HepG2 (cell line): ENCODE data around the gene ZFP69. TPM values are rescaled to one million over a fixed set of nuclear protein-coding genes. Genes with fewer than 3 reads are reported as not detected.

Source experiments
- DNMT3B ChIP-seq: conservative IDR thresholded peaks from 2 replicates; pipeline ENCODE4 v1.6.1; 2016; ENCODE audit warnings: missing biosample characterization, control low read depth
- GATAD1 ChIP-seq: IDR thresholded peaks from 2 replicates; pipeline ENCODE4 v1.6.1; 2016; ENCODE audit warnings: missing genetic modification reagents, missing compliant biosample characterization
- KMT2A ChIP-seq: sonication (generic); formaldehyde crosslinking; IDR thresholded peaks from 2 replicates; pipeline ENCODE4 v1.4.0; 2020; ENCODE audit warnings: missing genetic modification reagents
- NPAS2 ChIP-seq: sonication (generic); formaldehyde crosslinking; IDR thresholded peaks from 2 replicates; pipeline ENCODE4 v1.8.0; 2022; ENCODE audit warnings: mild to moderate bottlenecking, missing genetic modification reagents, borderline replicate concordance
- PTBP1 ChIP-seq: fragments of 200-400 bp; formaldehyde crosslinking; IDR thresholded peaks from 2 replicates; pipeline ENCODE4 v1.6.1; 2018; ENCODE audit warnings: low read length, low read depth; ENCODE audit not compliant: poor library complexity, severe bottlenecking
- TAF15 ChIP-seq: fragments of 200-400 bp; formaldehyde crosslinking; IDR thresholded peaks from one replicate; pipeline ENCODE4 v1.6.1; 2018; ENCODE audit warnings: mild to moderate bottlenecking, low read depth, low read length; ENCODE audit not compliant: poor library complexity, severe bottlenecking
- ZC3H4 ChIP-seq: sonication (generic); formaldehyde crosslinking; IDR thresholded peaks from 2 replicates; pipeline ENCODE4 v1.4.0; 2020; ENCODE audit warnings: missing genetic modification reagents, borderline replicate concordance
- ZMYM3 ChIP-seq: sonication (generic); formaldehyde crosslinking; IDR thresholded peaks from 2 replicates; pipeline ENCODE4 v1.5.1; 2020; ENCODE audit warnings: mild to moderate bottlenecking, missing genetic modification reagents
- ZNF350 ChIP-seq: sonication (generic); formaldehyde crosslinking; IDR thresholded peaks from 2 replicates; pipeline ENCODE4 v1.4.0; 2020; ENCODE audit warnings: mild to moderate bottlenecking, low read depth, missing genetic modification reagents, borderline replicate concordance
- ZSCAN9 ChIP-seq: IDR thresholded peaks from 2 replicates; pipeline ENCODE4 v1.6.1; 2016; ENCODE audit warnings: borderline replicate concordance
- polyA plus RNA-seq, 8 experiments: library from polyadenylated mRNA; depleted of rRNA in 3 of 8; stranded (reverse) in 7 of 8; unstranded in 1 of 8; fragments of >200 nt; fragmentation: Illumina TruSeq in 4 of 8; extraction: Trizol in 4 of 8; gene quantifications; 2 replicates each; pipeline versions ENCODE4 v1.2.1 to v1.2.3, GENCODE V29; 2011 to 2016; ENCODE audit warnings: low read depth in 4 of 8, missing spikeins in 1 of 8, mixed read lengths in 1 of 8; ENCODE audit not compliant: insufficient read depth in 1 of 8
- total RNA-seq, 5 experiments: library from RNA; depleted of rRNA; stranded (reverse); fragments of >200 nt; fragmentation: Illumina TruSeq; extraction: Trizol; gene quantifications; 2 replicates each; pipeline ENCODE4 v1.2.3, GENCODE V29; 2016; ENCODE audit warnings: low read depth in 1 of 5
- TF ChIP-seq, protein P1 (sequence below): sonication (generic); formaldehyde crosslinking; IDR thresholded peaks from 2 replicates; pipeline ENCODE4 v1.8.1; 2023; ENCODE audit warnings: missing genetic modification reagents, mild to moderate bottlenecking, borderline replicate concordance
- TF ChIP-seq, protein P2 (sequence below): sonication (generic); formaldehyde crosslinking; IDR thresholded peaks from 2 replicates; pipeline ENCODE4 v1.4.0; 2020; ENCODE audit warnings: low read depth, missing genetic modification reagents
- TF ChIP-seq, protein P3 (sequence below): sonication (generic); formaldehyde crosslinking; IDR thresholded peaks from 2 replicates; pipeline ENCODE4 v1.4.0; 2020; ENCODE audit warnings: missing genetic modification reagents, borderline replicate concordance
- TF ChIP-seq, protein P4 (sequence below): sonication (generic); formaldehyde crosslinking; IDR thresholded peaks from 2 replicates; pipeline ENCODE4 v1.5.1; 2020; ENCODE audit warnings: missing genetic modification reagents, mild to moderate bottlenecking, borderline replicate concordance

Gene ZFP69
- total and polyA plus RNA-seq, 2 of the 13 experiments (the other 11 are each of a cell fraction or from before 2014, with no cell fraction given) = 2.6 to 5.6 TPM

DNA sequence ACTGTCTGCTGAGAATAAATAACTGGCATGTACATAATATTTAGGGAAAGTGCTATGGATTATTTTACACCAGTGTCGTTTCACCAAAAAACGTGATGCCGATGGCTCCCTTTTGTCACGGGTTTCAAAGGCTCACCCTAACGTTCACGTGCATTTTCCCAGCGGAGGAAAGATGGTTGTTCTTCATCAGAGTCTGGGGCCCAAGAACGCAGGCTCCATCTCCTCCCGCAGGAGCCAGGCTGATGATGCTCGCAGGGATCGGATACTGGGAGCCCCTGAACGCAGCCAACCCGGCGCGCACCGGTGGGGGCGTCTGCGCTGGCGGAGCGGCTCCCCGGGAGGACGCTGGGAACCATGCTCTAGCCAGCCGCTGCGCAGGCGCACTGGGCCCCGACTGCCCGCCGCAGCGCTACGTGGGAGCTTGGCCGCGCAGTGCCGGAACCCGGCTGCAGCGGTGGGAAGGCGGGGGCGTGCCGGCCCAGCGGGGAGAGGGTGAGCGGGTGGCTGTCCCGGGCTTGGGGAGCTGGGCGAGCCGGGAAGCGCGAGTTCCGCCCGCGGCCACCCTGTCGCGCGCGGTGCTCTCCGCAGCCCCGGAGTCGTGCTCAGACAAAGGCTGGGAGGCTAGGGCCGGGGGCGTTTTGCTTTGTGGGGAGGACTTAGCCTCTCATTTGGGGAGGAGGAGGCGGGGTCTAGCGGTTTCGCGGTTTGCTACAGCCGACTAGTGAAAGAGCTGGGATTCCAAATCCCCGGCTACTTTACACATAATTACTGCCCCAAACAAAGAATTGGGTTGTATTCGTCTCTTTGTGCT is 27.2 kb upstream of the ZFP69 start, which contains the start of gene ZFP69B (continued):
- TF ChIP-seq, protein P1, sequence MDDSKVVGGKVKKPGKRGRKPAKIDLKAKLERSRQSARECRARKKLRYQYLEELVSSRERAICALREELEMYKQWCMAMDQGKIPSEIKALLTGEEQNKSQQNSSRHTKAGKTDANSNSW (CRISPR knock-in tag) = no peak
- TF ChIP-seq ZSCAN9 = no peak
- TF ChIP-seq, protein P2, sequence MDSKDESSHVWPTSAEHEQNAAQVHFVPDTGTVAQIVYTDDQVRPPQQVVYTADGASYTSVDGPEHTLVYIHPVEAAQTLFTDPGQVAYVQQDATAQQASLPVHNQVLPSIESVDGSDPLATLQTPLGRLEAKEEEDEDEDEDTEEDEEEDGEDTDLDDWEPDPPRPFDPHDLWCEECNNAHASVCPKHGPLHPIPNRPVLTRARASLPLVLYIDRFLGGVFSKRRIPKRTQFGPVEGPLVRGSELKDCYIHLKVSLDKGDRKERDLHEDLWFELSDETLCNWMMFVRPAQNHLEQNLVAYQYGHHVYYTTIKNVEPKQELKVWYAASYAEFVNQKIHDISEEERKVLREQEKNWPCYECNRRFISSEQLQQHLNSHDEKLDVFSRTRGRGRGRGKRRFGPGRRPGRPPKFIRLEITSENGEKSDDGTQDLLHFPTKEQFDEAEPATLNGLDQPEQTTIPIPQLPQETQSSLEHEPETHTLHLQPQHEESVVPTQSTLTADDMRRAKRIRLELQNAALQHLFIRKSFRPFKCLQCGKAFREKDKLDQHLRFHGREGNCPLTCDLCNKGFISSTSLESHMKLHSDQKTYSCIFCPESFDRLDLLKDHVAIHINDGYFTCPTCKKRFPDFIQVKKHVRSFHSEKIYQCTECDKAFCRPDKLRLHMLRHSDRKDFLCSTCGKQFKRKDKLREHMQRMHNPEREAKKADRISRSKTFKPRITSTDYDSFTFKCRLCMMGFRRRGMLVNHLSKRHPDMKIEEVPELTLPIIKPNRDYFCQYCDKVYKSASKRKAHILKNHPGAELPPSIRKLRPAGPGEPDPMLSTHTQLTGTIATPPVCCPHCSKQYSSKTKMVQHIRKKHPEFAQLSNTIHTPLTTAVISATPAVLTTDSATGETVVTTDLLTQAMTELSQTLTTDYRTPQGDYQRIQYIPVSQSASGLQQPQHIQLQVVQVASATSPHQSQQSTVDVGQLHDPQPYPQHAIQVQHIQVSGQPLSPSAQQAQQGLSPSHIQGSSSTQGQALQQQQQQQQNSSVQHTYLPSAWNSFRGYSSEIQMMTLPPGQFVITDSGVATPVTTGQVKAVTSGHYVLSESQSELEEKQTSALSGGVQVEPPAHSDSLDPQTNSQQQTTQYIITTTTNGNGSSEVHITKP (CRISPR knock-in tag) = no peak
- no peak for TF ChIP-seq ZNF350 (CRISPR knock-in tag)
- no peak for TF ChIP-seq PTBP1
- TF ChIP-seq KMT2A = peak; percentile 90
- TF ChIP-seq, protein P3, sequence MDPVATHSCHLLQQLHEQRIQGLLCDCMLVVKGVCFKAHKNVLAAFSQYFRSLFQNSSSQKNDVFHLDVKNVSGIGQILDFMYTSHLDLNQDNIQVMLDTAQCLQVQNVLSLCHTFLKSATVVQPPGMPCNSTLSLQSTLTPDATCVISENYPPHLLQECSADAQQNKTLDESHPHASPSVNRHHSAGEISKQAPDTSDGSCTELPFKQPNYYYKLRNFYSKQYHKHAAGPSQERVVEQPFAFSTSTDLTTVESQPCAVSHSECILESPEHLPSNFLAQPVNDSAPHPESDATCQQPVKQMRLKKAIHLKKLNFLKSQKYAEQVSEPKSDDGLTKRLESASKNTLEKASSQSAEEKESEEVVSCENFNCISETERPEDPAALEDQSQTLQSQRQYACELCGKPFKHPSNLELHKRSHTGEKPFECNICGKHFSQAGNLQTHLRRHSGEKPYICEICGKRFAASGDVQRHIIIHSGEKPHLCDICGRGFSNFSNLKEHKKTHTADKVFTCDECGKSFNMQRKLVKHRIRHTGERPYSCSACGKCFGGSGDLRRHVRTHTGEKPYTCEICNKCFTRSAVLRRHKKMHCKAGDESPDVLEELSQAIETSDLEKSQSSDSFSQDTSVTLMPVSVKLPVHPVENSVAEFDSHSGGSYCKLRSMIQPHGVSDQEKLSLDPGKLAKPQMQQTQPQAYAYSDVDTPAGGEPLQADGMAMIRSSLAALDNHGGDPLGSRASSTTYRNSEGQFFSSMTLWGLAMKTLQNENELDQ = no peak
- TF ChIP-seq, protein P4, sequence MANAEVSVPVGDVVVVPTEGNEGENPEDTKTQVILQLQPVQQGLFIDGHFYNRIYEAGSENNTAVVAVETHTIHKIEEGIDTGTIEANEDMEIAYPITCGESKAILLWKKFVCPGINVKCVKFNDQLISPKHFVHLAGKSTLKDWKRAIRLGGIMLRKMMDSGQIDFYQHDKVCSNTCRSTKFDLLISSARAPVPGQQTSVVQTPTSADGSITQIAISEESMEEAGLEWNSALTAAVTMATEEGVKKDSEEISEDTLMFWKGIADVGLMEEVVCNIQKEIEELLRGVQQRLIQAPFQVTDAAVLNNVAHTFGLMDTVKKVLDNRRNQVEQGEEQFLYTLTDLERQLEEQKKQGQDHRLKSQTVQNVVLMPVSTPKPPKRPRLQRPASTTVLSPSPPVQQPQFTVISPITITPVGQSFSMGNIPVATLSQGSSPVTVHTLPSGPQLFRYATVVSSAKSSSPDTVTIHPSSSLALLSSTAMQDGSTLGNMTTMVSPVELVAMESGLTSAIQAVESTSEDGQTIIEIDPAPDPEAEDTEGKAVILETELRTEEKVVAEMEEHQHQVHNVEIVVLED (CRISPR knock-in tag) = peak; percentile 63; the same call in 1 of the 2 replicates
- TF ChIP-seq DNMT3B (CRISPR knock-in tag) = 0 out of 2 replicates have a peak, but pooled peaks have one; percentile 31
- peak; percentile 26; the same call in 1 of the 2 replicates for TF ChIP-seq ZMYM3 (CRISPR knock-in tag)
- no peak for TF ChIP-seq NPAS2 (CRISPR knock-in tag)
- no peak for TF ChIP-seq TAF15
- TF ChIP-seq ZC3H4 = no peak
- TF ChIP-seq GATAD1 (CRISPR knock-in tag) = peak; percentile 68
